Measurements from ENCODE around the gene TRIP13.

GRCh38 chr5:966345-966710 lies 73.6 kb downstream of the TRIP13 start:
- TF ChIP-seq CTCF (IDR thresholded peaks at IDR 0.05 in 8 of 11, conservative IDR thresholded peaks at IDR 0.05 in 3 of 11) = no peak
- no peak for TF ChIP-seq POLR2A (IDR thresholded peaks at IDR 0.05)

All from spleen (tissue), 7 donors.